ENCODE results near the gene WNT10A. TPM values are rescaled to one million over a fixed set of nuclear protein-coding genes. Genes with fewer than 3 reads are reported as not detected.

WNT10A gene
- total RNA-seq: under 1 TPM; 0.44 to 0.61 TPM

DNA sequence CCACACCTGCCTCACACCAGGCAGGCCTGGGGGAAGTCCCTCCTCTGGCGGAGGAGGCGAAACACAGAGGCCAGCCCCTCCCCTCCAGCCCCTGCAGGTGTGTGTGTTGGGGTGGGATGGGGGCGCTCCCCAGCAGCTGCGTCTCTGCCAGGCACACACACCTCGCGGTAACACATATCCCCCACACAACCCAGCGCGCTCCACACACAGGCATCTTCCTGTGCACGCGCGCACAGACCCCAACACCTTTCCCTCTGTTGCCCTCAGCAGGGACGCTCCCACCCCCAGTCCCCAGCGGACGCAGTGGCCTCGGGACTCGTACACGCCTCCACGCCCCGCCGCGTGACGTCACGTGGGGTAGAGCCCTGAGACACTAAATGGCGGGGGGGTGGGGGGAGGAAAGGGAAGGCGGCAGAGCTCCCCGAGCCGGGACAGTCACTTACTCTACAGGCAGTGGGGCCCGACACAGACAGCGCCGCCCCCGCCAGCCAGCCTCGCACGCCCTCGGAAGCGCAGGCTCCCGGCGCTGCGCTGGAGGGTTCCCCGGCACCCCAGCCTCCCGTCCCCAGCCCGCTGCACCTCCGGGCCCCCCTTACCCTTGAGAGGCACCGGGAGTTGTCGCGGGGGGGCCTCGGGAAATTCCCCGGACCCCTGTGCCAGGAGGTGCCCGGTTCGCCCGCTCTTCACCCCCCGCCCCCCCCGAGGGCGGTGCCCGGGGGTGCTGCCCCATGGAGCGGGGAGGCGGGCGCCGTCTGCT is at the start of gene WNT10A:
Gene WNT10A (plus strand): TSS at position 751 of the 757 bp plus-strand sequence. CDS start 144 bp downstream, outside the sequence.
- DNase-seq: peak; percentile 46
- Histone ChIP-seq H3K4me1 (no peaks in the 10 kb centered on the region), H3K9me3 (no peaks in the 10 kb centered on the region), H3K4me3 (peak within 1 kb of the TSS; percentile 23), H3K27ac (peak within 1 kb of the TSS; percentile 17), H3K27me3 (peaks cover 66% of the 10 kb centered on the region), H3K36me3 (no peaks in the 10 kb centered on the region), H3K9ac (ENCODE audit: low read depth in 2 of 2, low read length in 2 of 2) (peak within 1 kb of the TSS; percentile 19 to 50)
- intact Hi-C loops (cut with DNase I): no loop called here
- TF ChIP-seq, protein P1, sequence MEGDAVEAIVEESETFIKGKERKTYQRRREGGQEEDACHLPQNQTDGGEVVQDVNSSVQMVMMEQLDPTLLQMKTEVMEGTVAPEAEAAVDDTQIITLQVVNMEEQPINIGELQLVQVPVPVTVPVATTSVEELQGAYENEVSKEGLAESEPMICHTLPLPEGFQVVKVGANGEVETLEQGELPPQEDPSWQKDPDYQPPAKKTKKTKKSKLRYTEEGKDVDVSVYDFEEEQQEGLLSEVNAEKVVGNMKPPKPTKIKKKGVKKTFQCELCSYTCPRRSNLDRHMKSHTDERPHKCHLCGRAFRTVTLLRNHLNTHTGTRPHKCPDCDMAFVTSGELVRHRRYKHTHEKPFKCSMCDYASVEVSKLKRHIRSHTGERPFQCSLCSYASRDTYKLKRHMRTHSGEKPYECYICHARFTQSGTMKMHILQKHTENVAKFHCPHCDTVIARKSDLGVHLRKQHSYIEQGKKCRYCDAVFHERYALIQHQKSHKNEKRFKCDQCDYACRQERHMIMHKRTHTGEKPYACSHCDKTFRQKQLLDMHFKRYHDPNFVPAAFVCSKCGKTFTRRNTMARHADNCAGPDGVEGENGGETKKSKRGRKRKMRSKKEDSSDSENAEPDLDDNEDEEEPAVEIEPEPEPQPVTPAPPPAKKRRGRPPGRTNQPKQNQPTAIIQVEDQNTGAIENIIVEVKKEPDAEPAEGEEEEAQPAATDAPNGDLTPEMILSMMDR (IDR thresholded peaks at IDR 0.05): no peak

DNA sequence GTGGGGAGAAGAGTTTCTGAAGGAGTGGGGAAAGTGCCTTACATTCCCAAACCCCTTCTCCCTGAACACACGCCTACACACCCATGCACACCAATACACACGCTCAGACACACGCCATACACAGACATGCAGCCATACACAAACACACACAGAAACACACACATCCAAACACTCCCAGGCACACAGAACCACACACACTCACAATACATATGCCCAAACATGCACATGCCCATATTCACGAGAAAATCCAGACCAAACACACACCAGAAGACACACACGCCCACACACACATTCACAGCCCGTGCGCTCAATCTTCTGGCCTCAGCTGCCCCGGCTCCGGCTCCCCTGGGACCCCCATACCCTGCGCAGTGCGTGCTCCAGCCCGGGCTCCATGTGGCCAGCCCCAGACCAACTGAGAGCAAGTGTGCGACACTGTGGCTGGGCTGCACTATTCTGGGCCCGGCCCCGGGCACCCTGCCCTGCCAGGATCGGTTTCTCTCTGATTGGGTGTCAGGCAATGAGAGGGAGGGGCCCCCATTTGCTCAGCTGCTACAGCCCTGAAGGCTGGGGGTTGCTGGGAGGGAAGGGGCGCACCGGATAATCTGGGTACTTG is 49.2 kb upstream of the WNT10A start, which contains the start of gene PRKAG3:
Gene PRKAG3 (minus strand): TSS at position 426 of the 613 bp plus-strand sequence.
- Histone ChIP-seq H3K9me3 (no peaks in the 10 kb centered on the region), H3K27ac (no peak within 1 kb of the TSS), H3K27me3 (no peaks in the 10 kb centered on the region), H3K9ac (ENCODE audit: low read depth in 2 of 2, low read length in 2 of 2) (no peak within 1 kb of the TSS), H3K4me1 (no peaks in the 10 kb centered on the region), H3K4me3 (no peak within 1 kb of the TSS), H3K36me3 (no peaks in the 10 kb centered on the region)
- intact Hi-C loops (cut with DNase I): no loop called here
- no peak for DNase-seq
- TF ChIP-seq, protein P1 (IDR thresholded peaks at IDR 0.05): no peak

DNA sequence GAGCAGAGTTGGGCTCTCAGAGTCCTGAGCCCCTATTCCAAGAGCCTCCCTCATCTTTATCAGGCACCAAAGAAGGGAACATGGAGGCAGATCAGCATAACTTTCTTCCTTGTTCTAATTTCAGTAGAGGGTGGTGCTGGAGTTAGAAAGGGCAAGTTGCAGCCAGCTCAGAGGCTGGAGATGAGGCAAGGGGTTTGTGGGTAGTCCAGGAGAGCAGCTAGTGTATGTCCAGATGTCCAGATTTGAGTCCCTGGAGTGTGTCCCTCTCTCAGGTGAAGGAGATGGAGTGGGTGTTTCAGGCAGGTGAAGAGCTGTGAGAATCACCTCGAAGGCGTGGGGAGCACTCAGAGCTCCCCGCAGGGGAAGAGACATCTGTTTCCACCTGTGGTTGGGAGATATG is 48.6 kb upstream of the WNT10A start:
- H3K4me1 ChIP-seq: no peaks in the 10 kb centered on the region
- intact Hi-C loops (cut with DNase I): no loop called here
- no peaks in the 10 kb centered on the region for H3K9me3 ChIP-seq
- no peaks in the 10 kb centered on the region for H3K36me3 ChIP-seq
- H3K27me3 ChIP-seq: no peaks in the 10 kb centered on the region
- TF ChIP-seq, protein P1 (IDR thresholded peaks at IDR 0.05): no peak
- no peak for DNase-seq
- H3K4me3 ChIP-seq: no peak overlapping the region
- no peak overlapping the region for H3K27ac ChIP-seq
- H3K9ac ChIP-seq (ENCODE audit: low read depth in 2 of 2, low read length in 2 of 2): no peak overlapping the region

DNA sequence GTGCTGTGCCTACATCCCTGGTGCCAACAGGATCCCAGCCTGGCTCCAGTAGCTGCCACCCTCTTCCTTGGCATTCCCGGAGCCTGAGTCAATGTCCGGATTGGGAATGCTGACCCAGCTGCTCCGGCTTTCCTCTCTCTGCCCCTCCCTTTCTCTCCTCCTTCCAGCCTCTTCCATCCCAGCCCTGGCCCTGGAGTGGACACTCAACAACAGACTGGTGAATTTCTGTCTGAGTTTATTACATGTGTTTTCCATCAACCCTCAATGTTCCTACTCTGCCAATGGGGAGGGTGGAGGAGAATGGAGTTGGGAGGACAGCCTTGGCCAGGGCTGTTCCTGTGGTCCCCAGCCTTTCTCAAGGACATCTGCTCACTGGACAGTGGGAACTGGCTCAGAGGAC is 48.1 kb upstream of the WNT10A start:
- DNase-seq: no peak
- Histone ChIP-seq H3K4me1 (no peaks in the 10 kb centered on the region), H3K27ac (no peak overlapping the region), H3K9me3 (no peaks in the 10 kb centered on the region), H3K36me3 (no peaks in the 10 kb centered on the region), H3K4me3 (no peak overlapping the region), H3K27me3 (no peaks in the 10 kb centered on the region), H3K9ac (ENCODE audit: low read depth in 2 of 2, low read length in 2 of 2) (no peak overlapping the region)
- TF ChIP-seq, protein P1 (IDR thresholded peaks at IDR 0.05): no peak
- intact Hi-C loops (cut with DNase I): no loop called here

DNA sequence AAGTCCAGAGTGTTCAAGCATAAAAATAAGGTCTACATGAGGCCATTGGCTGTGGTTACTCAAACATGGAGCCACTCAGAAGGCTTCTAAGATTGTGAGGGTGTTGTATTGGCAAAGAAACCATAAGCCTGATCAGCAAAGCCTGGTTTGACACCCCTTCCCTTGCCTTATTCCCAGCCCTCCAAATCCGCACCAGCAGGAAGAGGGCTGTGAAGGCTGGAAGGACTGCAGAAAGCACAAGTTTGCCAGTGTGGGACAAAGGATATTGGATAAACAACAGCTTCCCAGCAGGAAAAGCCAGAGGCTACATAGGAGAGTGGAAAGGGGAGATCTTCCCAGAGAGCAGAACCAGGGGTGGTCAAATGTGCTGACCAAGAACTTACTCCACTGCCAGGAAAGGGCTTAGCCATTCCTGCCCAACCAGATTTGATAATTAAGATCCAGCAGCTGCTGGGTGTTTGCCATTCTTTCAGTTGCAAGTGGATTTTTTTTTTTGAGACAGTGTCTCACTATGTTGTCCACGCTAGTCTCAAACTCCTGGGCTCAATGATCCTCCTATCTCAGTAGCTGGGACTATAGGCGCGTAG is 47.5 kb upstream of the WNT10A start:
- Histone ChIP-seq H3K4me3 (no peak overlapping the region), H3K4me1 (no peaks in the 10 kb centered on the region), H3K9ac (ENCODE audit: low read depth in 2 of 2, low read length in 2 of 2) (no peak overlapping the region), H3K27ac (no peak overlapping the region), H3K27me3 (no peaks in the 10 kb centered on the region), H3K36me3 (no peaks in the 10 kb centered on the region), H3K9me3 (no peaks in the 10 kb centered on the region)
- no peak for DNase-seq
- TF ChIP-seq, protein P1 (IDR thresholded peaks at IDR 0.05): no peak
- intact Hi-C loops (cut with DNase I): no loop called here

Data from colonic mucosa (tissue), 4 donors.